Activated CD8-positive, alpha-beta memory T cell treated with anti-CD3 and anti-CD28 coated beads, Interleukin-2, amount 10 ng/mL, durations not matched to agents 7 days and 5 days (primary cell): ENCODE results near the gene DEPDC7. TPM values are rescaled to one million over a fixed set of nuclear protein-coding genes. Genes with fewer than 3 reads are reported as not detected.
"Not testable (repeated sequence)": the region's sequence is repeated elsewhere in the genome, so short reads cannot be mapped to it uniquely, and the experiment has no call there.

Source experiments
- ATAC-seq: fragments of 150-1000 bp; cut with Tn5 transposase; one replicate; pipeline ENCODE4 v1.10.0; 2021; ENCODE audit warnings: moderate library complexity
- CTCF ChIA-PET: fragments of 350-600 bp; sonication (Branson Sonifier 250); formaldehyde crosslinking; loops from one replicate; lab custom pipeline; 2021; ENCODE audit warnings: antibody characterized with exemption; lab: Charles Lee
- DNase-seq: peaks from one replicate; pipeline ENCODE4 v3.0.0-alpha.2; 2020
- H3K27ac Mint-ChIP-seq: one replicate; pipeline ENCODE4 v1.8.0; 2021; ENCODE audit warnings: mild to moderate bottlenecking, mixed read lengths
- H3K27me3 Mint-ChIP-seq: one replicate; pipeline ENCODE4 v1.8.0; 2021; ENCODE audit warnings: mixed read lengths
- H3K36me3 Mint-ChIP-seq: one replicate; pipeline ENCODE4 v1.8.0; 2021; ENCODE audit warnings: mild to moderate bottlenecking, mixed read lengths
- H3K4me1 Mint-ChIP-seq: one replicate; pipeline ENCODE4 v1.8.0; 2021; ENCODE audit warnings: mixed read lengths
- H3K4me3 Mint-ChIP-seq: one replicate; pipeline ENCODE4 v1.8.0; 2021; ENCODE audit warnings: mild to moderate bottlenecking, moderate library complexity, mixed read lengths
- H3K9me3 Mint-ChIP-seq: one replicate; pipeline ENCODE4 v1.8.0; 2022; ENCODE audit warnings: low read depth, mixed read lengths
- total RNA-seq, 2 experiments: library from RNA; stranded (reverse); gene quantifications; one replicate each; pipeline ENCODE4 v1.2.3, GENCODE V29; 2021

Gene DEPDC7
- total RNA-seq, 2 experiments from 2014 or later, result 1.6 to 2.3 TPM

GRCh38 chr11:33028537-33028914 lies 12.8 kb downstream of the DEPDC7 start:
- ATAC-seq (no peak), DNase-seq (no peak)
- Mint-ChIP-seq H3K27me3 (peaks cover 27% of the 10 kb centered on the region), H3K27ac (no peak overlapping the region), H3K4me3 (no peak overlapping the region), H3K9me3 (no peaks in the 10 kb centered on the region), H3K4me1 (no peaks in the 10 kb centered on the region), H3K36me3 (peaks cover 2% of the 10 kb centered on the region)
- CTCF ChIA-PET, result no interaction called here

GRCh38 chr11:33029218-33029617 lies 13.5 kb downstream of the DEPDC7 start:
- not testable (repeated sequence) for H3K27ac Mint-ChIP-seq

GRCh38 chr11:33033493-33033892 lies 17.8 kb downstream of the DEPDC7 start:
- Mint-ChIP-seq H3K27ac (no peak overlapping the region), H3K9me3 (no peaks in the 10 kb centered on the region), H3K27me3 (peaks cover 37% of the 10 kb centered on the region), H3K36me3 (peaks cover 3% of the 10 kb centered on the region), H3K4me3 (no peak overlapping the region), H3K4me1 (peaks cover under 1% of the 10 kb centered on the region)
- ATAC-seq, result no peak
- no peak for DNase-seq
- CTCF ChIA-PET, result interaction anchor here (1.0 to 1.4 kb wide), 2 partner anchors 30 to 32 kb away, joined by 4 read pairs; no protein-coding TSS in a partner anchor

More at GRCh38 chr11:33029218-33029617, 13.5 kb downstream of the DEPDC7 start:
- not testable (repeated sequence) for ATAC-seq, H3K4me1 Mint-ChIP-seq, H3K9me3 Mint-ChIP-seq, H3K4me3 Mint-ChIP-seq, H3K36me3 Mint-ChIP-seq, DNase-seq
- CTCF ChIA-PET, result interaction anchor here (0.7 kb wide), 1 partner anchor 68 kb away, joined by 3 read pairs; no protein-coding TSS in a partner anchor
- peaks cover 33% of the 10 kb centered on the region for H3K27me3 Mint-ChIP-seq

GRCh38 chr11:33035011-33035410 lies 19.3 kb downstream of the DEPDC7 start:
- ATAC-seq, result no peak
- H3K9me3 Mint-ChIP-seq, result no peaks in the 10 kb centered on the region
- peaks cover 3% of the 10 kb centered on the region for H3K36me3 Mint-ChIP-seq
- peaks cover 6% of the 10 kb centered on the region for H3K4me1 Mint-ChIP-seq
- CTCF ChIA-PET, result no interaction called here
- no peak overlapping the region for H3K4me3 Mint-ChIP-seq
- peaks cover 37% of the 10 kb centered on the region for H3K27me3 Mint-ChIP-seq
- no peak overlapping the region for H3K27ac Mint-ChIP-seq
- no peak for DNase-seq

GRCh38 chr11:33039274-33040032 lies 23.8 kb downstream of the DEPDC7 start, which contains the start of gene TCP11L1:
TCP11L1 (plus strand) TSS chr11:33039572; CDS start chr11:33043774, 4,202 bp downstream.
- H3K4me3 Mint-ChIP-seq, result peak within 1 kb of the TSS; percentile 90
- ATAC-seq (peak; percentile 85), DNase-seq (peak; percentile 88)
- CTCF ChIA-PET, result interaction anchor here (0.9 to 2.9 kb wide), 10 partner anchors 8 to 146 kb away, joined by 3 to 15 read pairs (median 6); partner anchors contain the start of genes CSTF3 and DEPDC7
- H3K27ac Mint-ChIP-seq, result peak within 1 kb of the TSS; percentile 93
- peaks cover 12% of the 10 kb centered on the region for H3K36me3 Mint-ChIP-seq
- H3K27me3 Mint-ChIP-seq, result peaks cover 13% of the 10 kb centered on the region
- no peaks in the 10 kb centered on the region for H3K9me3 Mint-ChIP-seq
- H3K4me1 Mint-ChIP-seq, result peaks cover 30% of the 10 kb centered on the region

- ATAC-seq (peak; percentile 32), DNase-seq (peak; percentile 64)
- Mint-ChIP-seq H3K4me3 (peak overlapping the region; percentile 90), H3K27ac (peak overlapping the region; percentile 93), H3K4me1 (peaks cover 30% of the 10 kb centered on the region), H3K9me3 (no peaks in the 10 kb centered on the region), H3K27me3 (peaks cover 8% of the 10 kb centered on the region), H3K36me3 (peaks cover 18% of the 10 kb centered on the region)
- CTCF ChIA-PET, result interaction anchor here (1.1 to 2.9 kb wide), 7 partner anchors 8 to 147 kb away, joined by 3 to 15 read pairs (median 7); partner anchors contain the start of gene DEPDC7
Observed at GRCh38 chr11:33040033-33040861, 24.6 kb downstream of the DEPDC7 start.

GRCh38 chr11:33040862-33041453 lies 25.3 kb downstream of the DEPDC7 start:
- CTCF ChIA-PET, result interaction anchor here (1.3 to 2.9 kb wide), 3 partner anchors 24 to 77 kb away, joined by 4 to 15 read pairs (median 9); partner anchors contain the start of gene DEPDC7
- ATAC-seq (no peak), DNase-seq (no peak)
- H3K9me3 Mint-ChIP-seq, result no peaks in the 10 kb centered on the region
- H3K4me1 Mint-ChIP-seq, result peaks cover 30% of the 10 kb centered on the region
- H3K36me3 Mint-ChIP-seq, result peaks cover 22% of the 10 kb centered on the region
- H3K27ac Mint-ChIP-seq, result peak overlapping the region; percentile 93
- peak overlapping the region; percentile 90 for H3K4me3 Mint-ChIP-seq
- H3K27me3 Mint-ChIP-seq, result peaks cover 5% of the 10 kb centered on the region

- peaks cover 30% of the 10 kb centered on the region for H3K4me1 Mint-ChIP-seq
- no peak overlapping the region for H3K4me3 Mint-ChIP-seq
- H3K27me3 Mint-ChIP-seq, result no peaks in the 10 kb centered on the region
- ATAC-seq (no peak), DNase-seq (no peak)
- H3K27ac Mint-ChIP-seq, result no peak overlapping the region
- no peaks in the 10 kb centered on the region for H3K9me3 Mint-ChIP-seq
- peaks cover 40% of the 10 kb centered on the region for H3K36me3 Mint-ChIP-seq
- CTCF ChIA-PET, result interaction anchor here (1.8 kb wide), 1 partner anchor 35 kb away, joined by 3 read pairs; no protein-coding TSS in a partner anchor
Observed at GRCh38 chr11:33043221-33043830, 27.6 kb downstream of the DEPDC7 start.

- CTCF ChIA-PET, result interaction anchor here (1.8 kb wide), 1 partner anchor 34 kb away, joined by 3 read pairs; no protein-coding TSS in a partner anchor
- H3K9me3 Mint-ChIP-seq, result no peaks in the 10 kb centered on the region
Observed at GRCh38 chr11:33044285-33044756, 28.6 kb downstream of the DEPDC7 start.

GRCh38 chr11:33045551-33046255 lies 30.0 kb downstream of the DEPDC7 start:
- no peak overlapping the region for H3K4me3 Mint-ChIP-seq
- no peak overlapping the region for H3K27ac Mint-ChIP-seq
- H3K36me3 Mint-ChIP-seq, result peaks cover 43% of the 10 kb centered on the region
- peaks cover 18% of the 10 kb centered on the region for H3K4me1 Mint-ChIP-seq
- CTCF ChIA-PET, result no interaction called here
- no peaks in the 10 kb centered on the region for H3K27me3 Mint-ChIP-seq
- no peaks in the 10 kb centered on the region for H3K9me3 Mint-ChIP-seq
- DNase-seq, result no peak
- ATAC-seq, result no peak

More at GRCh38 chr11:33044285-33044756, 28.6 kb downstream of the DEPDC7 start:
- Mint-ChIP-seq H3K4me3 (no peak overlapping the region), H3K4me1 (peaks cover 24% of the 10 kb centered on the region), H3K36me3 (peaks cover 43% of the 10 kb centered on the region), H3K27ac (no peak overlapping the region), H3K27me3 (no peaks in the 10 kb centered on the region)
- DNase-seq (no peak), ATAC-seq (no peak)

GRCh38 chr11:33048701-33049100 lies 33.0 kb downstream of the DEPDC7 start:
- H3K36me3 Mint-ChIP-seq, result peaks cover 41% of the 10 kb centered on the region
- H3K27ac Mint-ChIP-seq, H3K9me3 Mint-ChIP-seq, CTCF ChIA-PET, DNase-seq, H3K4me1 Mint-ChIP-seq, H3K4me3 Mint-ChIP-seq, ATAC-seq, H3K27me3 Mint-ChIP-seq: not testable (repeated sequence)
